HFF-Myc (cell line): Measurements from ENCODE around the gene PCDHGA7.
A peak's percentile ranks its signal among the peaks of the same experiment; 100 is the strongest.
"Not testable (repeated sequence)": the region's sequence is repeated elsewhere in the genome, so short reads cannot be mapped to it uniquely, and the experiment has no call there.

Source experiments
- DNase-seq: peaks from one replicate; pipeline ENCODE4 v3.0.0-alpha.2; 2011; ENCODE audit warnings: low read depth; ENCODE audit errors: extremely low read depth
- H3K4me3 ChIP-seq: replicated peaks from 2 replicates; pipeline ENCODE4 v1.5.1; 2011; ENCODE audit warnings: low read depth, mild to moderate bottlenecking, control low read depth, low read length
- CTCF ChIP-seq: IDR thresholded peaks from 2 replicates; pipeline ENCODE4 v1.5.1; 2012; ENCODE audit warnings: mild to moderate bottlenecking, low read depth, low read length, control low read depth; ENCODE audit errors: missing control alignments

PCDHGA7 gene

GRCh38 chr5:141345327-141345726 lies 37.2 kb upstream of the PCDHGA7 start:
- peak; percentile 3 for TF ChIP-seq CTCF
- H3K4me3 ChIP-seq, result no peak overlapping the region
- DNase-seq, result no peak

- H3K4me3 ChIP-seq, DNase-seq: not testable (repeated sequence)
Measured at GRCh38 chr5:141346017-141346416, 36.5 kb upstream of the PCDHGA7 start.

GRCh38 chr5:141349917-141350619 lies 32.5 kb upstream of the PCDHGA7 start, which contains the start of gene PCDHGB1:
Gene PCDHGB1, plus strand, starts transcription at chr5:141350099. Its CDS starts 162 bp downstream, at chr5:141350261.
- TF ChIP-seq CTCF, result peak; percentile 52
- DNase-seq, result no peak
- H3K4me3 ChIP-seq, result 0 out of 2 replicates have a peak within 1 kb of the TSS, but pooled peaks have one; percentile 0

- H3K4me3 ChIP-seq, result no peak overlapping the region
- no peak for DNase-seq
- TF ChIP-seq CTCF, result no peak
Measured at GRCh38 chr5:141351591-141351990, 31.0 kb upstream of the PCDHGA7 start.

- peak; percentile 36 for TF ChIP-seq CTCF
- no peak for DNase-seq
- H3K4me3 ChIP-seq, result no peak within 1 kb of the TSS; the same call in 1 of the 2 replicates
Measured at GRCh38 chr5:141354900-141355469, 27.6 kb upstream of the PCDHGA7 start, which contains the start of gene PCDHGA4. Gene PCDHGA4, plus strand, starts transcription at chr5:141355021. Its CDS starts 87 bp downstream, at chr5:141355108.

- DNase-seq, result no peak
- H3K4me3 ChIP-seq, result no peak overlapping the region
- TF ChIP-seq CTCF, result no peak
Measured at GRCh38 chr5:141355641-141356040, 26.9 kb upstream of the PCDHGA7 start.

GRCh38 chr5:141356133-141356532 lies 26.4 kb upstream of the PCDHGA7 start:
- TF ChIP-seq CTCF, result no peak
- no peak overlapping the region for H3K4me3 ChIP-seq
- no peak for DNase-seq
